Common myeloid progenitor, CD34-positive (primary cell): Measurements from ENCODE around the gene PRR14L.
"Not testable (repeated sequence)": the region's sequence is repeated elsewhere in the genome, so short reads cannot be mapped to it uniquely, and the experiment has no call there.

Source experiments
- CTCF ChIA-PET: fragments of 350-600 bp; sonication (Branson Sonifier 250); formaldehyde crosslinking; loops from one replicate; lab custom pipeline; 2021; ENCODE audit warnings: antibody characterized with exemption; lab: Charles Lee
- POLR2A ChIA-PET: fragments of 350-600 bp; sonication (Branson Sonifier 250); formaldehyde crosslinking; loops from one replicate; lab custom pipeline; 2021; ENCODE audit warnings: antibody characterized with exemption; lab: Charles Lee
- DNase-seq, 3 donors: peaks; one replicate each; pipeline versions ENCODE4 v3.0.0 to v3.0.0-alpha.2; 2013
- H3K27ac ChIP-seq, 2 experiments: 1 replicate in 1 of 2; 2 replicates in 1 of 2; pipeline ENCODE4 v1.7.0; 2013; ENCODE audit warnings: inconsistent platforms in 2 of 2, low read length in 2 of 2, mild to moderate bottlenecking in 2 of 2, low read depth in 1 of 2, moderate library complexity in 1 of 2; ENCODE audit not compliant: severe bottlenecking in 2 of 2, insufficient read depth in 1 of 2, poor library complexity in 1 of 2
- H3K27me3 ChIP-seq, 5 experiments: replicated peaks in 2 of 5; 1 replicate in 3 of 5; 2 replicates in 2 of 5; pipeline versions ENCODE4 v1.6.1 to v1.7.0; 2013; ENCODE audit warnings: low read length in 4 of 5, mild to moderate bottlenecking in 2 of 5, moderate library complexity in 2 of 5, inconsistent platforms in 1 of 5; ENCODE audit not compliant: insufficient read depth in 5 of 5, control insufficient read depth in 4 of 5
- H3K36me3 ChIP-seq, 4 experiments: 1 replicate in 2 of 4; 2 replicates in 2 of 4; pipeline versions ENCODE4 v1.6.1 to v1.7.0; 2013; ENCODE audit warnings: low read length in 3 of 4, control low read depth in 1 of 4, mild to moderate bottlenecking in 1 of 4; ENCODE audit not compliant: control insufficient read depth in 4 of 4, insufficient read depth in 4 of 4
- H3K4me1 ChIP-seq, 4 experiments: 1 replicate in 3 of 4; 2 replicates in 1 of 4; pipeline versions ENCODE4 v1.6.1 to v1.7.1; 2013; ENCODE audit warnings: low read length in 3 of 4, mild to moderate bottlenecking in 3 of 4, control low read depth in 1 of 4, inconsistent platforms in 1 of 4, moderate library complexity in 1 of 4; ENCODE audit not compliant: control insufficient read depth in 4 of 4, insufficient read depth in 4 of 4; ENCODE audit errors: control extremely low read depth in 1 of 4
- H3K4me3 ChIP-seq, 7 experiments: 1 replicate in 4 of 7; 2 replicates in 3 of 7; pipeline versions ENCODE4 v1.5.1 to v1.7.0; 2013; ENCODE audit warnings: mild to moderate bottlenecking in 7 of 7, low read length in 6 of 7, moderate library complexity in 6 of 7, inconsistent platforms in 2 of 7, low read depth in 2 of 7, control low read depth in 1 of 7; ENCODE audit not compliant: insufficient read depth in 4 of 7, control insufficient read depth in 1 of 7; ENCODE audit errors: extremely low read depth in 1 of 7
- H3K9me3 ChIP-seq, 5 experiments: 1 replicate in 4 of 5; 2 replicates in 1 of 5; pipeline versions ENCODE4 v1.6.1 to v1.7.1; 2013; ENCODE audit warnings: low read length in 4 of 5, mild to moderate bottlenecking in 2 of 5, inconsistent platforms in 1 of 5, low read depth in 1 of 5, moderate library complexity in 1 of 5; ENCODE audit not compliant: control insufficient read depth in 4 of 5, insufficient read depth in 2 of 5; ENCODE audit errors: control extremely low read depth in 1 of 5
- WGBS: methylation state at CpG from one replicate; pipeline ENCODE4 v1.1.5; 2013; ENCODE audit not compliant: insufficient coverage; 5-methylcytosine and 5-hydroxymethylcytosine counted together

The PRR14L gene

DNA sequence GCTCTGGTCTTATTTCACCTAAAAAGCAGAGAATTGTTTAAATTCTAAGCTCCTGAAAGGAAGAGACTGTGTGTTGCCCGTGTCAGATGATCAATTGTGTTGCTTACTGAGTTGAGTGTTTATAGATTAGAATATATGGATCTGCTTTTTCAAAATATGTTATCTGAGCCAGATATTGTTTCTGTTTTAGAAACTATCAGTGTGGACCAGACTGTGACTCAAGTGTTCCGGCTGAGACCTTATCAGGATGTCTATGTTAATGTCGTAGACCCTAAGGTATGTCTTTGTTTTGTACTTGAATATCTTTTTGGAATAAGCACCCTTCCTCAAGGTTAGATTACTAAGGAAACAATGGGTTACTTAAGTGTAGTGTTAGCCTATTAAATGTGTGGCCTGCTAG lies 14.9 kb upstream of the PRR14L start:
- ChIA-PET POLR2A (no interaction called here), CTCF (interaction anchor here (0.5 kb wide), 1 partner anchor 91 kb away, joined by 3 read pairs; no protein-coding TSS in a partner anchor)
- no peak for DNase-seq
- no peaks in the 10 kb centered on the region for H3K9me3 ChIP-seq
- H3K36me3 ChIP-seq: peaks cover 15 to 53% (median 30%) of the 10 kb centered on the region in 4 experiments
- no peak overlapping the region for H3K4me3 ChIP-seq
- WGBS: 91% methylated on average over 3 of the region's 3 CpGs
- no peak overlapping the region for H3K27ac ChIP-seq
- no peaks in the 10 kb centered on the region for H3K4me1 ChIP-seq
- H3K27me3 ChIP-seq: no peaks in the 10 kb centered on the region

DNA sequence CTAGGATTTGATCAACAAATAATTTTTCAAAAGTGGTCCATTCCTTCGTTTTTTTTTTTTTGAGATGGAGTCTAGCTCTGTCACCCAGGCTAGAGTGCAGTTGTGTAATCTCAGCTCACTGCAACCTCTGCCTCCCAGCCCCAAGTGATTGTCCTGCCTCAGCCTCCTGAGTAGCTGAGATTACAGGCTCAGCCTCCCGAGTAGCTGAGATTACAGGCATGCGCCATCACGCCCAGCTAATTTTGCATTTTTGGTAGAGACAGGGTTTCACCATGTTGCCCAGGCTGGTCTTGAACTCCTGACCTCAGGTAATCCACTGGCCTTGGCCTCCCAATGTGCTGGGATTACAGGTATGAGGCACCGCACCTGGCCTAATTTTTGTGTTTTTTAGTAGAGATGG lies 8.9 kb upstream of the PRR14L start:
- H3K9me3 ChIP-seq, H3K27me3 ChIP-seq, DNase-seq, H3K4me3 ChIP-seq, H3K27ac ChIP-seq, POLR2A ChIA-PET, CTCF ChIA-PET: not testable (repeated sequence)
- H3K4me1 ChIP-seq: peaks cover 3 to 15% (median 11%) of the 10 kb centered on the region in 4 experiments
- 96% methylated on average over 5 of the region's 5 CpGs for WGBS
- H3K36me3 ChIP-seq: peaks cover 6 to 24% (median 15%) of the 10 kb centered on the region in 4 experiments

DNA sequence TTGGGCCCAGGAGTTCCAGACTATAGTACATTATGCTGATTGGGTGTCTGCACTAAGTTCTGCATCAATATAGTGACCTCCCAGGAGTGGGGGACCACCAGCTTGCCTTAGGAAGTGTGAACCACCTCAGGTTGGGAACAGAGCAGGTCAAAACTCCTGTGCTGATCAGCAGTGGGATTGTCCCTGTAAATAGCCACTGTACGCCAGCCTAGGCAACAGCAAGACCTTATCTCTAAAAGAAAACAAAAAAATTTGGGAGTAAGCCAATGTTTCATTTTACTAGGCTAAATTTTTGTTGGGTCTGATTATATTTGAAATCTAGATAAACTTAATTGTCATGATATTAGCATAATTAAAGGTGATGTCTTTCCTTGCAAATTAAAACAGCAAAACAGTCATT lies 7.3 kb upstream of the PRR14L start:
- H3K4me1 ChIP-seq: peaks cover 3 to 28% (median 22%) of the 10 kb centered on the region in 4 experiments
- ChIA-PET CTCF (no interaction called here), POLR2A (interaction anchor here (0.6 kb wide), 1 partner anchor 25 kb away, joined by 3 read pairs; no protein-coding TSS in a partner anchor)
- H3K27me3 ChIP-seq: no peaks in the 10 kb centered on the region
- H3K36me3 ChIP-seq: peaks cover 6 to 21% (median 13%) of the 10 kb centered on the region in 4 experiments
- no peak for DNase-seq
- no peaks in the 10 kb centered on the region for H3K9me3 ChIP-seq
- no CpG with 5 or more reads among the region's 1 CpG for WGBS
- no peak overlapping the region for H3K4me3 ChIP-seq
- no peak overlapping the region for H3K27ac ChIP-seq

DNA sequence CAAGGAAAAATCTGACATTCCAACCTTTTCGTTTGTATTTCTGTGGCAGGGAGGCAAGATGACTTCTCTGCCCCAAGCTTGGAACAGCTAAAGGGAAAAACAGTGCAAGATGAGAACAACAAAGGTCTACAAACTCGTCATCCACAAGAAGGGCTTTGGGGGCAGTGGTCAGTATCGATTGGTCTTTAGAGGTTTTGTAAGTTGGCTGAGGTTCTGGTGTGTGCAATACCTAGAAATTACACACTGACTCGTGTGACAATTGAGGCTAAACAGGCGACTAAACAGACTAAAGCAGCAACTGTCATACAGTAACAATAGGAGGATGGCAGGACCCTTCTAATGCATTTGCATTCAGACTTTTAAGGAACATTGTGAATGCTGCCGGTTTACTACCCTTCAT lies 4.9 kb upstream of the PRR14L start:
- ChIA-PET POLR2A (interaction anchor here (0.6 kb wide), 1 partner anchor 10 kb away, joined by 4 read pairs; no protein-coding TSS in a partner anchor), CTCF (interaction anchor here (0.9 kb wide), 1 partner anchor 122 kb away, joined by 5 read pairs; no protein-coding TSS in a partner anchor)
- Histone ChIP-seq H3K27me3 (no peaks in the 10 kb centered on the region), H3K27ac (no peak overlapping the region), H3K4me1 (peaks cover 5 to 42% (median 31%) of the 10 kb centered on the region in 4 experiments), H3K9me3 (no peaks in the 10 kb centered on the region), H3K36me3 (peaks cover 0 to 14% (median 8%) of the 10 kb centered on the region in 4 experiments), H3K4me3 (peak overlapping the region in 2 of 7 experiments; percentile 87 to 88)
- no peak for DNase-seq
- WGBS: 69% methylated on average over 3 of the region's 6 CpGs

DNA sequence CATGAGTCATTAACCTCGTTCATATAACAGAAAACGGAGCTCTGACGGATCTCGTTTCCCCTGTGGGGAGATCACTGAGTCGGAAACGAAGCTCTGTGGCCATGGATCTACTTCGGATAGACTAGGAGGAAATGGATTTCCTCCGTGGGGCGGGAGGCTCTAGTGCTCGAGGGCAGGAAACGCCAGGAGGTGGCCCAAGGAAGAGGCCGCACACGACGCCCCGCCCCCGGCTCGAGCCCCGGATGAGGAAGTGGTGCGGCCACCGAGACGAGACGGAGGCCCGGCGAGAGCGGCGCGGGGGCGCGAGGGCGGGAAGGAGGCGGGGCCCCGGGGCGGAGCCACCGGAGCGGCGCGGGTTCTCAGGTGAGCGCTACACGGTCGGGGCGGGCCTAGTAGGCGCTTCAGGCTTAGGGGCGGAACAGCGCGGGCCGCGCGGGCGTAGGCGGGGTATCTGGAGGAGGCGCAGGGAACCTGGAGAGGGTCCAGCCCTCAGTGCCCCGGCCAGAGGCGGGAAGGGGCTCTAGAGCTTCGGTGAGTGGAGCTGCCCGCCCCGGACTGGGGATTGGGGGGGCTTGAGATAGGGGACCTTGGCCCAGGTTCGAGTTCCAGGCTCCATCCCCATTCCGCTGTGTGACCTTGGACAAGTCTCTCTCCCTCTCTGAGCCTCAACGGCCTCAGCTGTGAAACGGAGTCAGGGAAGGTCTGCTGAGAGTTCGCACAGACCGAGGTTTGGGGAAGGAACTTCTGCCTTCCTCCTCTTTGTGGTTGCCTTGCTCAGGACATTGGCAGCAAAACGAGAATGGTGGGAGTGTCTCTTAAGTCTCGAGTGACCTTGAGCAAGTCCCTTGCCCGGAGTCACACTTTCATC lies 3.9 kb upstream of the PRR14L start, which contains the start of gene DEPDC5:
DEPDC5 (plus strand) TSS at position 386 of the 868 bp plus-strand sequence. CDS start 903 bp downstream, outside the sequence.
- CTCF ChIA-PET: no interaction called here
- under 1% methylated on average over 57 of the region's 65 CpGs for WGBS

DNA sequence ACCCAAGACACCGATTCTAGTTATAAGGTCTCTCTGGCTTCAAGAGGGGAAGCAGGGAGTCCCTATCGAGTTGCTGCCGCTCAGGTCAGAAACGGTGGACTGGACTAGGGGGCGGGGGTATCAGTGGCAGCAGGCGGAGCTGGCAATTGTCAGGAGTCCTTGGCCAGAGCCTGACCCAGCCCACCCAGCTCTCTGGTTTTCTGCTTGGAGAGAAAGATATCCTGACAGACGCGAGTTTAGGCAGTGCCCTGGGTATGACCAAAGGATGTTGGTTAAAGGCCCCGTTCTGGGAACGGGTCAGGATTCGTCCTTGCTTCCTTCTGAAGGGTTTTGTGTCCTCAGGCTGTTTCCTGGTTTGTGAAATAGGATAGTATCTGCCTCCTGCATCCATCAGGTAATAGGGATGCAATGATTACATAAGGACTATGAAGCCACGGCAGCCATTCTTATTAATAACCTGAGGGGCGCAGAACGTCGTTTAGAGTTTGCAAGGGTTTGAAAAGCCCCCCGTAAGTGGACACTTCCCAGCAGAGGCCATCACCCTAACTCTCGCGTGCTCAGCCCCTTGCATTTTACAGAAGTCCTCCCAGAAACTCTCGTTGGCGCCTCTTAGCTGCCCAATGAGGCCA lies 3.2 kb upstream of the PRR14L start:
- H3K4me3 ChIP-seq: peak overlapping the region; percentile 66 to 92 (median 81)
- DNase-seq: no peak
- 4% methylated on average over 20 of the region's 20 CpGs for WGBS

More for the DNA sequence above, 3.9 kb upstream of the PRR14L start, which contains the start of gene DEPDC5:
- Histone ChIP-seq H3K4me3 (peak within 1 kb of the TSS; percentile 66 to 92 (median 81)), H3K27ac (peak within 1 kb of the TSS; percentile 89 to 94), H3K27me3 (no peaks in the 10 kb centered on the region), H3K36me3 (peaks cover 0 to 13% (median 7%) of the 10 kb centered on the region in 4 experiments), H3K9me3 (no peaks in the 10 kb centered on the region), H3K4me1 (peaks cover 10 to 46% (median 35%) of the 10 kb centered on the region in 4 experiments)
- POLR2A ChIA-PET: interaction anchor here (1.0 kb wide), 1 partner anchor 410 kb away, joined by 3 read pairs; no protein-coding TSS in a partner anchor
- DNase-seq: peak; percentile 96 to 98 (median 97)

More for the DNA sequence above, 3.2 kb upstream of the PRR14L start:
- H3K4me1 ChIP-seq: peaks cover 17 to 54% (median 43%) of the 10 kb centered on the region in 4 experiments
- H3K9me3 ChIP-seq: no peaks in the 10 kb centered on the region
- peaks cover 0 to 6% (median 2%) of the 10 kb centered on the region in 4 experiments for H3K36me3 ChIP-seq
- CTCF ChIA-PET: interaction anchor here (0.6 to 1.3 kb wide), 2 partner anchors 14 to 88 kb away, joined by 3 read pairs; no protein-coding TSS in a partner anchor
- no peaks in the 10 kb centered on the region for H3K27me3 ChIP-seq
- peak overlapping the region; percentile 89 to 94 for H3K27ac ChIP-seq
- POLR2A ChIA-PET: interaction anchor here (1.0 kb wide), 1 partner anchor 409 kb away, joined by 3 read pairs; no protein-coding TSS in a partner anchor
